ENCODE data around the gene TRAPPC3.

The TRAPPC3 gene

DNA sequence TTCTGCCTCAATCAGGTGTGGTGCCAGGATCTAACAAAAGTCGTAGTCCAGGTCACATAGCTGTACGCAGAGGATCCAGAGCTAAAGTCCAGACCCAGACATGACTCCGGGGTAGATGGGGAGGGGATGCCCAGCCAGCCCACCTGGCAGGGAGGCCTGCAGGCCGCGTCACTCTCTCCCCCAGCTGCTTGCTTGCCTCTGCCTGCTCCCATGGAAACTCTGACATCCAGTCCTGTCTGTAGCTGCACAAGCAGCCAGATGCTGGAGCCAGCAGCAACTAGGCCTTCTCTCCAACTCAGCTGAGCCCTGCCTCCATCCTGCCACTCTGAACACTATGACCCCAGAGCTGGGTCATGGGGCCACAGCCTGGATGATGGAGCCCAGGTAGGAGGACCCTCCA lies 32.4 kb downstream of the TRAPPC3 start:
- H3K27me3 ChIP-seq (replicated peaks; ENCODE audit: control insufficient read depth, insufficient read depth, low read length, poor library complexity, severe bottlenecking) = no peaks in the 10 kb centered on the region
- H3K4me1 ChIP-seq (ENCODE audit: control insufficient read depth, insufficient read depth, low read length, poor library complexity, severe bottlenecking) = no peaks in the 10 kb centered on the region
- no peak overlapping the region for H3K27ac ChIP-seq (ENCODE audit: insufficient read depth, low read length, poor library complexity, severe bottlenecking)
- no peak for DNase-seq
- no peaks in the 10 kb centered on the region for H3K9me3 ChIP-seq (ENCODE audit: control insufficient read depth, low read length)
- H3K36me3 ChIP-seq (ENCODE audit: control insufficient read depth, insufficient read depth, low read length) = no peaks in the 10 kb centered on the region
- no peak overlapping the region for H3K4me3 ChIP-seq (ENCODE audit: insufficient read depth, low read depth, low read length, poor library complexity, severe bottlenecking)

GRCh38 chr1:36115931-36116330 lies 33.4 kb downstream of the TRAPPC3 start:
- Histone ChIP-seq H3K27ac (ENCODE audit: insufficient read depth, low read length, poor library complexity, severe bottlenecking) (no peak overlapping the region), H3K36me3 (ENCODE audit: control insufficient read depth, insufficient read depth, low read length) (no peaks in the 10 kb centered on the region), H3K4me3 (ENCODE audit: insufficient read depth, low read depth, low read length, poor library complexity, severe bottlenecking) (no peak overlapping the region), H3K27me3 (replicated peaks; ENCODE audit: control insufficient read depth, insufficient read depth, low read length, poor library complexity, severe bottlenecking) (no peaks in the 10 kb centered on the region), H3K9me3 (ENCODE audit: control insufficient read depth, low read length) (no peaks in the 10 kb centered on the region), H3K4me1 (ENCODE audit: control insufficient read depth, insufficient read depth, low read length, poor library complexity, severe bottlenecking) (no peaks in the 10 kb centered on the region)
- DNase-seq = no peak

DNA sequence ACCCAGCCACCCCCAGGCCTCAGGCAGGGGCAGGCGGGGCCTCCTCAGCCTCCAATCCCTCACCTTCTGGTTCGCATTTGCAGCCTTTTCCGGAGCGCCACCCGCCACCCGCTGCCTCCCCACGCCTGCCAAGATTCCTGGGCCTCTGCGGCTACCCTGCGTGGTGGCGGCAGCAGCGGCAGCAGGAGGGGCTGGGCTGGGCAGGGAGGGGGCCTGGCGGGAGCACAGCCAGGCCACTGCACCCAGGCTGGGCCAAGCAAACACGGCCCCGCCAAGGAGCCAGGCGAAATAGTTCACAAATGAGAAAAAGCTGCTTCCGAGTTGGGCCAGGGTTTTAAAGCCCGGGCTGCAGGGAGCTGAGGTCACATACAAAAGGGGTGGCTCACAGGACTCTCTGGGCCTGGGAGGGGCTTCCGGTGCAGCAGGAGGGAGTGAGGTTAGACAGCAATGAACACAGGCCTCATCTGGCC lies 34.1 kb downstream of the TRAPPC3 start:
- Histone ChIP-seq H3K4me3 (ENCODE audit: insufficient read depth, low read depth, low read length, poor library complexity, severe bottlenecking) (no peak overlapping the region), H3K27ac (ENCODE audit: insufficient read depth, low read length, poor library complexity, severe bottlenecking) (no peak overlapping the region), H3K36me3 (ENCODE audit: control insufficient read depth, insufficient read depth, low read length) (no peaks in the 10 kb centered on the region), H3K4me1 (ENCODE audit: control insufficient read depth, insufficient read depth, low read length, poor library complexity, severe bottlenecking) (no peaks in the 10 kb centered on the region), H3K27me3 (replicated peaks; ENCODE audit: control insufficient read depth, insufficient read depth, low read length, poor library complexity, severe bottlenecking) (no peaks in the 10 kb centered on the region), H3K9me3 (ENCODE audit: control insufficient read depth, low read length) (no peaks in the 10 kb centered on the region)
- no peak for DNase-seq

DNA sequence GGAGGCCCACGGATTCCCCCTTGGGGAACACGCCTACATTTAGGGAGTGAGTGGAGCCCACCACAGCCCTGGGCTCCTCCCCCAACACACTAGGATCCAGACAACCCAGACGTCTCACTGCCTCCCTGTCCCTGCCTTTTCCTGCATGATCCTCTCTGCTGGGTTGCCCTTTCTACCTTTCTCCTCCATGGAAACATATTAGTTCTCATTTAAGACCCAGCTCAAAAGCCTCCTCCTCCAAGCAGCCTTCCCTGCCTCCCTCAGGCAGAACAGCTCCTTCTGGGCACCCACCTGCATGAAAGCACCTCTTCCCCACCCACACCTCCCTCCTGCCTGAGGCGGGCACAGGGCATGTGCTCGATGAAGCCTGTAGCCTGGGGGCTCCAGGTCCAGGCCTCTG lies 34.9 kb downstream of the TRAPPC3 start:
- Histone ChIP-seq H3K9me3 (ENCODE audit: control insufficient read depth, low read length) (no peaks in the 10 kb centered on the region), H3K27ac (ENCODE audit: insufficient read depth, low read length, poor library complexity, severe bottlenecking) (no peak overlapping the region), H3K4me3 (ENCODE audit: insufficient read depth, low read depth, low read length, poor library complexity, severe bottlenecking) (no peak overlapping the region), H3K36me3 (ENCODE audit: control insufficient read depth, insufficient read depth, low read length) (no peaks in the 10 kb centered on the region), H3K4me1 (ENCODE audit: control insufficient read depth, insufficient read depth, low read length, poor library complexity, severe bottlenecking) (peaks cover 1% of the 10 kb centered on the region), H3K27me3 (replicated peaks; ENCODE audit: control insufficient read depth, insufficient read depth, low read length, poor library complexity, severe bottlenecking) (no peaks in the 10 kb centered on the region)
- DNase-seq = no peak

DNA sequence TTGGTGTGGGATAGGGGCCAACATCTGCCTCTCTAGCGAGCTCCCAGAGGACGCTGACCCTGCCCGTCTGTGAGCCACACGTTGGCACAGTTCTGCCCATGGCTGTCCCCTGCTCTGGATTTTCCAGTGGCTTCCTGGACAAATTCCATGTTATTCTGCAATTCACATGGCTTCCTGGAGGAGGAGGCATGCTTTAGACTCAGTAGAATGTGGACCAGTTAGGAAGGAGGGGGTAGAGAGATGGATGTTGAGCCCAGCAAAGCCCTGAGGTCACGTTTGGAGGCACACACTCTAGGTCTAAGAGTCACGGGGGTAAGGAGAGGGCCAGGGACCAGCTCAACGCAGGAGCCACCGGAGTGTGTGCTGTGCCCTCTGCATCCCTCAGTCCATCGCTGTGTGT lies 36.5 kb downstream of the TRAPPC3 start:
- Histone ChIP-seq H3K36me3 (ENCODE audit: control insufficient read depth, insufficient read depth, low read length) (no peaks in the 10 kb centered on the region), H3K9me3 (ENCODE audit: control insufficient read depth, low read length) (no peaks in the 10 kb centered on the region), H3K4me1 (ENCODE audit: control insufficient read depth, insufficient read depth, low read length, poor library complexity, severe bottlenecking) (peaks cover 12% of the 10 kb centered on the region), H3K27ac (ENCODE audit: insufficient read depth, low read length, poor library complexity, severe bottlenecking) (no peak overlapping the region), H3K27me3 (replicated peaks; ENCODE audit: control insufficient read depth, insufficient read depth, low read length, poor library complexity, severe bottlenecking) (no peaks in the 10 kb centered on the region), H3K4me3 (ENCODE audit: insufficient read depth, low read depth, low read length, poor library complexity, severe bottlenecking) (no peak overlapping the region)
- no peak for DNase-seq

- no peak for DNase-seq
- Histone ChIP-seq H3K27ac (ENCODE audit: insufficient read depth, low read length, poor library complexity, severe bottlenecking) (no peak overlapping the region), H3K4me3 (ENCODE audit: insufficient read depth, low read depth, low read length, poor library complexity, severe bottlenecking) (no peak overlapping the region), H3K9me3 (ENCODE audit: control insufficient read depth, low read length) (no peaks in the 10 kb centered on the region), H3K4me1 (ENCODE audit: control insufficient read depth, insufficient read depth, low read length, poor library complexity, severe bottlenecking) (peaks cover 12% of the 10 kb centered on the region), H3K36me3 (ENCODE audit: control insufficient read depth, insufficient read depth, low read length) (no peaks in the 10 kb centered on the region), H3K27me3 (replicated peaks; ENCODE audit: control insufficient read depth, insufficient read depth, low read length, poor library complexity, severe bottlenecking) (no peaks in the 10 kb centered on the region)
Measured at GRCh38 chr1:36111151-36111550, 38.1 kb downstream of the TRAPPC3 start.

DNA sequence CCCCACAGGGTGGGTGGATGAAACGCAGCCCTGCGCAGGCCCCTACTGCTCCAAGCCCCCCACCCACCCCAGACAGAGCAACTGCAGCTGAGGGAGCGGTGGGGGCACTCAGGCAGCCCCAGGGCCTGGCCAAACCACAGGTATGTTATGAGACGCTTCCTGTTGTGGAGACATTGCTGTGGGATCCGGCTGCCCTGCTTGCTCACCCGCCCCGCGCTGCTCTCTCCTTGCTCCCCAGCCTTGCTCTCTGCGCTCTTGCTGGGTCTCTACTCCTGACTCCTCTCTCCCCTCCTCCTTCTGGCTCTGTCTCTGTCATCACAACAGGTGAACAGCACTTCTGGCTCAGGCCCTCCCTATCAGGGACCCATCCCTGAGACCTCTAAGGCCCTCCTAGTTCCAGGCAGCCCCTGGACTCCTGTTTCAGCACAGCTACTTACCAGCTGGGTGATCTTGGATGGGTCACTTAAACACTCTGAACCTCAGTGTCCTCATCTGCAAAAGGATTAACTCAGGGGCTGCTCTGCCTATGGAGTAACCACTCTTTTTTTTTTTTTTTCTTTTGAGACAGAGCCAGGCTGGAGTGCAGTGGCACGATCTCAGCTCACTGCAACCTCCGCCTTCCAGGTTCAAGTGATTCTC lies 40.1 kb downstream of the TRAPPC3 start:
- H3K4me3 ChIP-seq (ENCODE audit: insufficient read depth, low read depth, low read length, poor library complexity, severe bottlenecking) = no peak overlapping the region
- peak in 1 of 3 donors; percentile 7 for DNase-seq
- H3K27ac ChIP-seq (ENCODE audit: insufficient read depth, low read length, poor library complexity, severe bottlenecking) = no peak overlapping the region
- peaks cover 12% of the 10 kb centered on the region for H3K4me1 ChIP-seq (ENCODE audit: control insufficient read depth, insufficient read depth, low read length, poor library complexity, severe bottlenecking)
- no peaks in the 10 kb centered on the region for H3K27me3 ChIP-seq (replicated peaks; ENCODE audit: control insufficient read depth, insufficient read depth, low read length, poor library complexity, severe bottlenecking)
- no peaks in the 10 kb centered on the region for H3K9me3 ChIP-seq (ENCODE audit: control insufficient read depth, low read length)
- no peaks in the 10 kb centered on the region for H3K36me3 ChIP-seq (ENCODE audit: control insufficient read depth, insufficient read depth, low read length)

- Histone ChIP-seq H3K27me3 (replicated peaks; ENCODE audit: control insufficient read depth, insufficient read depth, low read length, poor library complexity, severe bottlenecking) (no peaks in the 10 kb centered on the region), H3K4me3 (ENCODE audit: insufficient read depth, low read depth, low read length, poor library complexity, severe bottlenecking) (no peak overlapping the region), H3K36me3 (ENCODE audit: control insufficient read depth, insufficient read depth, low read length) (no peaks in the 10 kb centered on the region), H3K27ac (ENCODE audit: insufficient read depth, low read length, poor library complexity, severe bottlenecking) (no peak overlapping the region), H3K4me1 (ENCODE audit: control insufficient read depth, insufficient read depth, low read length, poor library complexity, severe bottlenecking) (peaks cover 12% of the 10 kb centered on the region), H3K9me3 (ENCODE audit: control insufficient read depth, low read length) (no peaks in the 10 kb centered on the region)
- no peak for DNase-seq
Measured at GRCh38 chr1:36108314-36108713, 41.0 kb downstream of the TRAPPC3 start.

GRCh38 chr1:36107394-36107793 lies 41.9 kb downstream of the TRAPPC3 start:
- DNase-seq = no peak
- Histone ChIP-seq H3K9me3 (ENCODE audit: control insufficient read depth, low read length) (no peaks in the 10 kb centered on the region), H3K27me3 (replicated peaks; ENCODE audit: control insufficient read depth, insufficient read depth, low read length, poor library complexity, severe bottlenecking) (no peaks in the 10 kb centered on the region), H3K4me3 (ENCODE audit: insufficient read depth, low read depth, low read length, poor library complexity, severe bottlenecking) (no peak overlapping the region), H3K4me1 (ENCODE audit: control insufficient read depth, insufficient read depth, low read length, poor library complexity, severe bottlenecking) (peaks cover 12% of the 10 kb centered on the region), H3K27ac (ENCODE audit: insufficient read depth, low read length, poor library complexity, severe bottlenecking) (no peak overlapping the region), H3K36me3 (ENCODE audit: control insufficient read depth, insufficient read depth, low read length) (no peaks in the 10 kb centered on the region)

GRCh38 chr1:36106269-36106668 lies 43.0 kb downstream of the TRAPPC3 start:
- Histone ChIP-seq H3K36me3 (ENCODE audit: control insufficient read depth, insufficient read depth, low read length) (no peaks in the 10 kb centered on the region), H3K9me3 (ENCODE audit: control insufficient read depth, low read length) (no peaks in the 10 kb centered on the region), H3K4me3 (ENCODE audit: insufficient read depth, low read depth, low read length, poor library complexity, severe bottlenecking) (no peak overlapping the region), H3K27ac (ENCODE audit: insufficient read depth, low read length, poor library complexity, severe bottlenecking) (no peak overlapping the region), H3K27me3 (replicated peaks; ENCODE audit: control insufficient read depth, insufficient read depth, low read length, poor library complexity, severe bottlenecking) (no peaks in the 10 kb centered on the region), H3K4me1 (ENCODE audit: control insufficient read depth, insufficient read depth, low read length, poor library complexity, severe bottlenecking) (peaks cover 12% of the 10 kb centered on the region)
- DNase-seq = no peak

Data from effector memory CD4-positive, alpha-beta T cell (primary cell).